Measurements from ENCODE around the gene SNAPC1.
A peak's percentile ranks its signal among the peaks of the same experiment; 100 is the strongest.

The SNAPC1 gene

DNA sequence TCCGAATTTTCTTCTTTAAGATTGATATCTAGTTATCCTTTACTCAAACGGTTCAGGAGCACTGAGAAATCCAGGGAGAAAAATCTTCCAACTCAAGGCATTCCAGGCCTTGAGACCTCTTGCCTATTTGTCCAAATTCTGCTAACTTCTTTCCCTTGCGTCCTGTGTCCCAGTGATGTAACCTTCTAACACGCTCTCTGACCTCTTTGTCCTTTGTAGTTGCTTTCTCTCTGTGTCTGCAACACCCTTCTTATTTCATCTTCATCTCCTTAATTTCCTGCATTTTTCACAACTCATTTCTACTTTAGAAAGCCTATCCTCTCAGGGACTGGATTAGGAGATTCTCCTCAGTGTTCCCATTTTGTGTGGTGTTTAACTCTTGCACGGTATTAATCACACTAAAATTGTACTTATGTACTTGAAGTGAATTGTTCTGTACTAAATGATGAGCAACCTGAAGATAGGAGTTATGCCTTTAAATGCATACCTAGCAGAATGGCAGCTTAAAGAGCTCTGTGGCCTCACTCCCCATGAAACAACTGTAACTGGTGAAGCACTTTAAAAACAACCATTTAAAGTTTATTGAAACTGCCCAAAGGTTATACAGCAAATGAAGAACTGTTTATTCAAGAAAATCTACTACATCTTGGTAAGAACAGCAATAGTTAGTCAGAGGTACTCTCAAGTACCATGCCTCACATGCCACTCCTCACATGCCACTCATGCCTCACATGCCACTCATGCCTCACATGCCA lies 7.4 kb upstream of the SNAPC1 start:
- no peak for TF ChIP-seq EP300 (IDR thresholded peaks at IDR 0.05; ENCODE audit: borderline replicate concordance)
- TF ChIP-seq, protein P1, sequence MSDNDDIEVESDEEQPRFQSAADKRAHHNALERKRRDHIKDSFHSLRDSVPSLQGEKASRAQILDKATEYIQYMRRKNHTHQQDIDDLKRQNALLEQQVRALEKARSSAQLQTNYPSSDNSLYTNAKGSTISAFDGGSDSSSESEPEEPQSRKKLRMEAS (IDR thresholded peaks at IDR 0.05): no peak; the same call in 1 of the 2 replicates
- peak; percentile 74 for TF ChIP-seq TCF12 (IDR thresholded peaks at IDR 0.05; ENCODE audit: low read depth)
- TF ChIP-seq, protein P2, sequence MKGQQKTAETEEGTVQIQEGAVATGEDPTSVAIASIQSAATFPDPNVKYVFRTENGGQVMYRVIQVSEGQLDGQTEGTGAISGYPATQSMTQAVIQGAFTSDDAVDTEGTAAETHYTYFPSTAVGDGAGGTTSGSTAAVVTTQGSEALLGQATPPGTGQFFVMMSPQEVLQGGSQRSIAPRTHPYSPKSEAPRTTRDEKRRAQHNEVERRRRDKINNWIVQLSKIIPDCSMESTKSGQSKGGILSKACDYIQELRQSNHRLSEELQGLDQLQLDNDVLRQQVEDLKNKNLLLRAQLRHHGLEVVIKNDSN (IDR thresholded peaks at IDR 0.05): no peak
- no peak for TF ChIP-seq TAF1 (IDR thresholded peaks at IDR 0.05; ENCODE audit: low read depth)

DNA sequence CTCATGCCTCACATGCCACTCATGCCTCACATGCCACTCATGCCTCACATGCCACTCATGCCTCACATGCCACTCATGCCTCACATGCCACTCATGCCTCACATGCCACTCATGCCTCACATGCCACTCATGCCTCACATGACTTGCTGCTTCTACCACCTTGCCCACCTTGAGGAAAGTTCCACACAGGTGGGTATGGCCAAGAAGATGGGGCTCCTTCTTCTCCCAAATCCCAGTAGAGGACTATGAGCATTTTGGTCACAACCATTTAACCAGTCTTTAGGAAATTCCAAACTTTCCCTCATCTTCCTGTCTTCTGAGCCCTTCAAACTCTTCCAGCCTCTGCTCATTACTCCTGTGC lies 6.9 kb upstream of the SNAPC1 start:
- TF ChIP-seq, protein P2 (IDR thresholded peaks at IDR 0.05): peak; percentile 56; the same call in 1 of the 2 replicates
- TF ChIP-seq TCF12 (IDR thresholded peaks at IDR 0.05; ENCODE audit: low read depth) (peak; percentile 71), EP300 (IDR thresholded peaks at IDR 0.05; ENCODE audit: borderline replicate concordance) (peak; percentile 66; the same call in 1 of the 2 replicates), TEAD4 (IDR thresholded peaks at IDR 0.05) (peak; percentile 99)
- TF ChIP-seq, protein P1 (IDR thresholded peaks at IDR 0.05): 0 out of 2 replicates have a peak, but pooled peaks have one; percentile 13

GRCh38 chr14:61756135-61756534 lies 6.1 kb upstream of the SNAPC1 start:
- TF ChIP-seq TAF1 (IDR thresholded peaks at IDR 0.05; ENCODE audit: low read depth): no peak
- TF ChIP-seq YY1 (IDR thresholded peaks at IDR 0.05; ENCODE audit: low read depth): no peak
- TF ChIP-seq ZBTB7A (IDR thresholded peaks at IDR 0.05; ENCODE audit: low read depth): no peak
- TF ChIP-seq, protein P3, sequence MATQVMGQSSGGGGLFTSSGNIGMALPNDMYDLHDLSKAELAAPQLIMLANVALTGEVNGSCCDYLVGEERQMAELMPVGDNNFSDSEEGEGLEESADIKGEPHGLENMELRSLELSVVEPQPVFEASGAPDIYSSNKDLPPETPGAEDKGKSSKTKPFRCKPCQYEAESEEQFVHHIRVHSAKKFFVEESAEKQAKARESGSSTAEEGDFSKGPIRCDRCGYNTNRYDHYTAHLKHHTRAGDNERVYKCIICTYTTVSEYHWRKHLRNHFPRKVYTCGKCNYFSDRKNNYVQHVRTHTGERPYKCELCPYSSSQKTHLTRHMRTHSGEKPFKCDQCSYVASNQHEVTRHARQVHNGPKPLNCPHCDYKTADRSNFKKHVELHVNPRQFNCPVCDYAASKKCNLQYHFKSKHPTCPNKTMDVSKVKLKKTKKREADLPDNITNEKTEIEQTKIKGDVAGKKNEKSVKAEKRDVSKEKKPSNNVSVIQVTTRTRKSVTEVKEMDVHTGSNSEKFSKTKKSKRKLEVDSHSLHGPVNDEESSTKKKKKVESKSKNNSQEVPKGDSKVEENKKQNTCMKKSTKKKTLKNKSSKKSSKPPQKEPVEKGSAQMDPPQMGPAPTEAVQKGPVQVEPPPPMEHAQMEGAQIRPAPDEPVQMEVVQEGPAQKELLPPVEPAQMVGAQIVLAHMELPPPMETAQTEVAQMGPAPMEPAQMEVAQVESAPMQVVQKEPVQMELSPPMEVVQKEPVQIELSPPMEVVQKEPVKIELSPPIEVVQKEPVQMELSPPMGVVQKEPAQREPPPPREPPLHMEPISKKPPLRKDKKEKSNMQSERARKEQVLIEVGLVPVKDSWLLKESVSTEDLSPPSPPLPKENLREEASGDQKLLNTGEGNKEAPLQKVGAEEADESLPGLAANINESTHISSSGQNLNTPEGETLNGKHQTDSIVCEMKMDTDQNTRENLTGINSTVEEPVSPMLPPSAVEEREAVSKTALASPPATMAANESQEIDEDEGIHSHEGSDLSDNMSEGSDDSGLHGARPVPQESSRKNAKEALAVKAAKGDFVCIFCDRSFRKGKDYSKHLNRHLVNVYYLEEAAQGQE (IDR thresholded peaks at IDR 0.05; ENCODE audit: low read depth): no peak
- no peak for TF ChIP-seq TCF12 (IDR thresholded peaks at IDR 0.05; ENCODE audit: low read depth)
- TF ChIP-seq, protein P2 (IDR thresholded peaks at IDR 0.05): no peak
- no peak for TF ChIP-seq TEAD4 (IDR thresholded peaks at IDR 0.05)
- TF ChIP-seq NFIC (IDR thresholded peaks at IDR 0.05): no peak
- TF ChIP-seq EGR1 (IDR thresholded peaks at IDR 0.05): no peak
- TF ChIP-seq EP300 (IDR thresholded peaks at IDR 0.05; ENCODE audit: borderline replicate concordance): no peak
- TF ChIP-seq CEBPB (IDR thresholded peaks at IDR 0.05): no peak
- TF ChIP-seq, protein P1 (IDR thresholded peaks at IDR 0.05): no peak

- TF ChIP-seq YY1 (IDR thresholded peaks at IDR 0.05; ENCODE audit: low read depth) (no peak), TCF12 (IDR thresholded peaks at IDR 0.05; ENCODE audit: low read depth) (no peak), EP300 (IDR thresholded peaks at IDR 0.05; ENCODE audit: borderline replicate concordance) (no peak), NFIC (IDR thresholded peaks at IDR 0.05) (no peak), CREB1 (IDR thresholded peaks at IDR 0.05; ENCODE audit: low read depth) (no peak)
- TF ChIP-seq, protein P1 (IDR thresholded peaks at IDR 0.05): no peak
- TF ChIP-seq, protein P2 (IDR thresholded peaks at IDR 0.05): no peak
These were observed 2.3 kb upstream of the SNAPC1 start for GRCh38 chr14:61759878-61760277.

DNA sequence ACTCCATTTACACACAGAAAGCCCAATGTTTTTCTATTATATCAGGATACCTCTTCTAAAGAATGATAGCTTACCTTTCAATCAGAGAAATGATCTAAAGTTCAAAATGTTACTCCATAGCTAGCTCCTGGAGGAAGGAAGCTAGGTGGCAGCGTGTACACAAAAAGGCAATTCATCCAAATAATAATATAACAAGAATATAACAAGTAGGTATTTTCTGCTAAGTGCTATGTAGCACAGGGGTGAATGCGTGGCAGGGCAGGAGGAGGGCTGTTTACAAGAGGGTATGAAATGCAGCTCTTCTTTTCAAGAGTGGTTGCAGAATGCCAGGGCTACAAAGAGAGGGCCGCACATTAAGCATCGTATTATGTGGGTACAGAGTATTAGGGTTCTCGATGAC lies 663 bp upstream of the SNAPC1 start:
- TF ChIP-seq TEAD4 (IDR thresholded peaks at IDR 0.05) (no peak), CEBPB (IDR thresholded peaks at IDR 0.05) (no peak), RAD21 (IDR thresholded peaks at IDR 0.05; ENCODE audit: low read depth) (no peak), EP300 (IDR thresholded peaks at IDR 0.05; ENCODE audit: borderline replicate concordance) (no peak), FOXM1 (IDR thresholded peaks at IDR 0.05; ENCODE audit: borderline replicate concordance, low read depth) (no peak), TCF12 (IDR thresholded peaks at IDR 0.05; ENCODE audit: low read depth) (no peak), ZBTB7A (IDR thresholded peaks at IDR 0.05; ENCODE audit: low read depth) (no peak), YY1 (IDR thresholded peaks at IDR 0.05; ENCODE audit: low read depth) (no peak), EGR1 (IDR thresholded peaks at IDR 0.05) (no peak)
- TF ChIP-seq, protein P2 (IDR thresholded peaks at IDR 0.05): no peak
- TF ChIP-seq, protein P1 (IDR thresholded peaks at IDR 0.05): no peak
- TF ChIP-seq, protein P3 (IDR thresholded peaks at IDR 0.05; ENCODE audit: low read depth): no peak

Measured in Ishikawa (cell line).